ENCODE measurements around the gene RCBTB2.

DNA sequence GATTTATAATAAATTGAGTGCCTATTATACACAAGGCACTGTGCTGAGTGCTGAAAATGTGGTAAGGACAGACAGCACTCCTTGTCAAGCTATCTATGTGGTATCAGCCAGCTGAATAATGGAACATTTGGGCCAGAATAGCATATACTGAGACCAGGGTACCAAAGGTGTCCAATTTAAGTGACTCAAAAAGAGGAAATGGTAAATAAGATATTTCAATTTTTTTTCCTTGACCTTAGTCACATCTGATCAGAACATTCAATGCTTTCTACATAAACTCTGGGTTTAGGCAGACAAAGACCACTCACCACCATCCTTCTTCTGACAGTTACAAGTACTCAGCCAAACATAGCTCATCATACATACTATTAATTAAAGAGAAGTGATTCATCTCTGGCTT is 43.2 kb downstream of the RCBTB2 start:
- TF ChIP-seq, protein P1, sequence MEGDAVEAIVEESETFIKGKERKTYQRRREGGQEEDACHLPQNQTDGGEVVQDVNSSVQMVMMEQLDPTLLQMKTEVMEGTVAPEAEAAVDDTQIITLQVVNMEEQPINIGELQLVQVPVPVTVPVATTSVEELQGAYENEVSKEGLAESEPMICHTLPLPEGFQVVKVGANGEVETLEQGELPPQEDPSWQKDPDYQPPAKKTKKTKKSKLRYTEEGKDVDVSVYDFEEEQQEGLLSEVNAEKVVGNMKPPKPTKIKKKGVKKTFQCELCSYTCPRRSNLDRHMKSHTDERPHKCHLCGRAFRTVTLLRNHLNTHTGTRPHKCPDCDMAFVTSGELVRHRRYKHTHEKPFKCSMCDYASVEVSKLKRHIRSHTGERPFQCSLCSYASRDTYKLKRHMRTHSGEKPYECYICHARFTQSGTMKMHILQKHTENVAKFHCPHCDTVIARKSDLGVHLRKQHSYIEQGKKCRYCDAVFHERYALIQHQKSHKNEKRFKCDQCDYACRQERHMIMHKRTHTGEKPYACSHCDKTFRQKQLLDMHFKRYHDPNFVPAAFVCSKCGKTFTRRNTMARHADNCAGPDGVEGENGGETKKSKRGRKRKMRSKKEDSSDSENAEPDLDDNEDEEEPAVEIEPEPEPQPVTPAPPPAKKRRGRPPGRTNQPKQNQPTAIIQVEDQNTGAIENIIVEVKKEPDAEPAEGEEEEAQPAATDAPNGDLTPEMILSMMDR (IDR thresholded peaks at IDR 0.05): no peak
- no peak for TF ChIP-seq POLR2A (IDR thresholded peaks at IDR 0.05)
- TF ChIP-seq EP300 (IDR thresholded peaks at IDR 0.05): no peak

Data from ovary (tissue), 3 donors.